ENCODE measurements around the gene CFAP74.

DNA sequence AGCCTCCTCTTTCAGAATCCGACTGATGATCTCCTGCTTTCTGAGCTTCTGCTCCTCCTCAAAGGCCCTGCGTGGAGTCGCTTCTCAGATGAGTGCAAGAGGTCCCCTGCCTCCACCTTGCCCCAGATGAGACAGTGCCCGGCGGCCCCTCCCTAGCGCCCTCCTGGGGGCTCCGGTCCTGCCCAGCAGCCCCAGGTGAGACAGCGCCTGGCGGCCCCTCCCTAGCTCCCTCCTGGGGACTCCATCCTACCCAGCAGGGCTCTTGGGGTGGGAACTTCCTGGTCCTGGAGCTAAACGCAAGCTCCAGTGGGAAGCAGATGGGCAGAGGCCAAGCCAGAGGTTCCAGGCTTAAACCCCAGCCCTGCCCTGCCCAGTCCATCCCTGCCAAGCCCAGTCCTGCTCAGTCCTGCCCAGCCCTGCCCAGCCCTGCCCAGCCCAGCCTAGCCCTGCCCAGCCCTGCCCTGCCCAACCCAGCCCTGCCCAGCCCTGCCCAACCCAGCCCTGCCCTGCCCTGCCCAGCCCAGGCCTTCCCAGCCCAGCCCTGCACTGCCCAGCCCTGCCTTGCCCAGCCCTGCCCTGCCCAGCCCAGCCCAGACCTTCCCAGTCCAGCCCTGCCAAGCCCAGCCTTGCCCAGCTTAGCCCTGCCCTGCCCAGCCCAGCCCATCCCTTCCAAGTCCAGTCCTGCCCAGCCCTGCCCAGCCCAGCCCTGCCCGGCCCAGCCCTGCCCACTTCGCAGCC is 34.6 kb downstream of the CFAP74 start:
- TF ChIP-seq, protein P1, sequence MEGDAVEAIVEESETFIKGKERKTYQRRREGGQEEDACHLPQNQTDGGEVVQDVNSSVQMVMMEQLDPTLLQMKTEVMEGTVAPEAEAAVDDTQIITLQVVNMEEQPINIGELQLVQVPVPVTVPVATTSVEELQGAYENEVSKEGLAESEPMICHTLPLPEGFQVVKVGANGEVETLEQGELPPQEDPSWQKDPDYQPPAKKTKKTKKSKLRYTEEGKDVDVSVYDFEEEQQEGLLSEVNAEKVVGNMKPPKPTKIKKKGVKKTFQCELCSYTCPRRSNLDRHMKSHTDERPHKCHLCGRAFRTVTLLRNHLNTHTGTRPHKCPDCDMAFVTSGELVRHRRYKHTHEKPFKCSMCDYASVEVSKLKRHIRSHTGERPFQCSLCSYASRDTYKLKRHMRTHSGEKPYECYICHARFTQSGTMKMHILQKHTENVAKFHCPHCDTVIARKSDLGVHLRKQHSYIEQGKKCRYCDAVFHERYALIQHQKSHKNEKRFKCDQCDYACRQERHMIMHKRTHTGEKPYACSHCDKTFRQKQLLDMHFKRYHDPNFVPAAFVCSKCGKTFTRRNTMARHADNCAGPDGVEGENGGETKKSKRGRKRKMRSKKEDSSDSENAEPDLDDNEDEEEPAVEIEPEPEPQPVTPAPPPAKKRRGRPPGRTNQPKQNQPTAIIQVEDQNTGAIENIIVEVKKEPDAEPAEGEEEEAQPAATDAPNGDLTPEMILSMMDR (IDR thresholded peaks at IDR 0.05; ENCODE audit: borderline replicate concordance, extremely low read depth, low read length, poor library complexity, severe bottlenecking) = no peak
- TF ChIP-seq EZH2 (IDR thresholded peaks at IDR 0.05; ENCODE audit: borderline replicate concordance, low read depth, low read length, severe bottlenecking) = no peak

Data from DND-41 (cell line).